DOHH2 (cell line): Measurements from ENCODE around the gene AR.

Experiments used
- CTCF ChIP-seq: fragments of 200-600 bp; sonication (generic); IDR thresholded peaks from one replicate; pipeline ENCODE4 v1.5.1; 2014; ENCODE audit warnings: antibody characterized with exemption, mild to moderate bottlenecking, low read depth, low read length; ENCODE audit not compliant: poor library complexity, severe bottlenecking
- EZH2phosphoT487 ChIP-seq: fragments of 200-600 bp; sonication (generic); IDR thresholded peaks from 2 replicates; pipeline ENCODE4 v1.6.1; 2017; ENCODE audit warnings: borderline replicate concordance, mild to moderate bottlenecking, antibody characterized with exemption, low read length, moderate library complexity, mixed read lengths

GRCh38 chrX:67610282-67610681, 66.5 kb downstream of the AR start:
- no peak for TF ChIP-seq CTCF
- TF ChIP-seq EZH2phosphoT487: no peak
